Measurements from ENCODE around the gene LIPF. TPM values are rescaled to one million over a fixed set of nuclear protein-coding genes. Genes with fewer than 3 reads are reported as not detected.

LIPF gene
- polyA plus RNA-seq, 1 experiment: not detected

DNA sequence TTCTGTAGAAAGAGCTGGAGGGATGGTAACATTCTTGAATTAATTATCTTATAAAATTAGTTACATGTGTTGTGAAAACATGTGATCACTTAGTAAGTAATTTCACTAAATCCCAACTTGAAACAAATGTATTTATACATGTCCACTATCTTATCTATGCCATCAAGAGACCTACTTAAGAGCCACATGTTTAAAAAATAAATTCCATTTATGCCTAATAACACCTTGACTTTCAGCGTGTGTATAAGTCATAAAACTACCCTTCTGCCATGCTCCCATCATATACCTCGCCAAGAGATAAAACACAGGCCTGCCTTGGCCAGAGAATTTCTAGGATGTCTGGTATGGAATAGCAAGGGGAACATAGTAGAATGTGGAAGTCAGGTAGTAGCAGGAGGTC lies 40.4 kb upstream of the LIPF start:
- Histone ChIP-seq H3K36me3 (ENCODE audit: control insufficient read depth, insufficient read depth, low read length) (no peaks in the 10 kb centered on the region), H3K4me3 (ENCODE audit: low read depth, low read length) (no peak overlapping the region), H3K27me3 (ENCODE audit: control insufficient read depth, insufficient read depth, low read length) (no peaks in the 10 kb centered on the region)
- no peak for DNase-seq (ENCODE audit: low read depth)
- POLR2A ChIA-PET: no interaction called here
- CTCF ChIA-PET: no interaction called here
- TF ChIP-seq, protein P1, sequence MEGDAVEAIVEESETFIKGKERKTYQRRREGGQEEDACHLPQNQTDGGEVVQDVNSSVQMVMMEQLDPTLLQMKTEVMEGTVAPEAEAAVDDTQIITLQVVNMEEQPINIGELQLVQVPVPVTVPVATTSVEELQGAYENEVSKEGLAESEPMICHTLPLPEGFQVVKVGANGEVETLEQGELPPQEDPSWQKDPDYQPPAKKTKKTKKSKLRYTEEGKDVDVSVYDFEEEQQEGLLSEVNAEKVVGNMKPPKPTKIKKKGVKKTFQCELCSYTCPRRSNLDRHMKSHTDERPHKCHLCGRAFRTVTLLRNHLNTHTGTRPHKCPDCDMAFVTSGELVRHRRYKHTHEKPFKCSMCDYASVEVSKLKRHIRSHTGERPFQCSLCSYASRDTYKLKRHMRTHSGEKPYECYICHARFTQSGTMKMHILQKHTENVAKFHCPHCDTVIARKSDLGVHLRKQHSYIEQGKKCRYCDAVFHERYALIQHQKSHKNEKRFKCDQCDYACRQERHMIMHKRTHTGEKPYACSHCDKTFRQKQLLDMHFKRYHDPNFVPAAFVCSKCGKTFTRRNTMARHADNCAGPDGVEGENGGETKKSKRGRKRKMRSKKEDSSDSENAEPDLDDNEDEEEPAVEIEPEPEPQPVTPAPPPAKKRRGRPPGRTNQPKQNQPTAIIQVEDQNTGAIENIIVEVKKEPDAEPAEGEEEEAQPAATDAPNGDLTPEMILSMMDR (IDR thresholded peaks at IDR 0.05; ENCODE audit: insufficient read depth, low read depth, low read length): no peak

DNA sequence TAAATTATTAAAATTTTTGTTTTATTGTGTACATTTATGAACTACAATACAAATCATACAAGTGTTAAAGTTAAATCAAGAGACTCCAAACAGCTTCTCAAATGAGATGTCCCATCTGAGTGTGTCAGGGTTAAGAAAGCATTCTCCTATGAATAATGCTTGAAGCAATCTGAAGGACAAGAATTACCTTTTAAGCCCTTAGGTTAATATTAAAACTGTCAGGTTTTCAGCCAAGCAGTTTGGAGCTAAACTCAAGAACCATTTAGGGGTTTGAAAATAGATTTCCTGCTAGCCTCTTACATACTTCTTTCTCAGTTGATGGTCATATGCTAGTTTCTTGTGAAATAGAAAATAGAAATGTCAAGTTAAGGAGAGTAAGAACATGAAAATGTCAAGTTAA lies 39.4 kb upstream of the LIPF start:
- POLR2A ChIA-PET: no interaction called here
- Histone ChIP-seq H3K4me3 (ENCODE audit: low read depth, low read length) (no peak overlapping the region), H3K27me3 (ENCODE audit: control insufficient read depth, insufficient read depth, low read length) (no peaks in the 10 kb centered on the region), H3K36me3 (ENCODE audit: control insufficient read depth, insufficient read depth, low read length) (no peaks in the 10 kb centered on the region)
- CTCF ChIA-PET: no interaction called here
- no peak for DNase-seq (ENCODE audit: low read depth)
- TF ChIP-seq, protein P1 (IDR thresholded peaks at IDR 0.05; ENCODE audit: insufficient read depth, low read depth, low read length): no peak

DNA sequence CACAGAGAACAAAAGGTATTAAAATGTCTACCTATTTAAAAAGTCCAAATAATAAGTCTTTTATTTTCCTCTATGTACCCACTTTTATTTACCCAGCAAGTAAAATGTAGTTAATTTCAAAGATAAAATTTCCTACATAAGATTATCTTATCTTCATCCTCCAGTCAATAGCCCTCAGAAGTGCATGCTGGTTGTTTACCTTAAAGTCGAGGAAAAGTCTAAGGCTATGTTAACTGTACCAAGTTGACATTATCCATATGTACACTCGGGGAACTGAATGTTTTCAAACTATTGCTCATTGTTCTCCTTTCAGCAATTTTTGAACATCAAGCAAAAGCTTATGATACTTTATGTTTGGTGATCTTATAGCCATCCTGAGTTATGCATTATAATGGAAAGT lies 24.1 kb upstream of the LIPF start:
- Histone ChIP-seq H3K4me3 (ENCODE audit: low read depth, low read length) (no peak overlapping the region), H3K36me3 (ENCODE audit: control insufficient read depth, insufficient read depth, low read length) (no peaks in the 10 kb centered on the region), H3K27me3 (ENCODE audit: control insufficient read depth, insufficient read depth, low read length) (no peaks in the 10 kb centered on the region)
- CTCF ChIA-PET: no interaction called here
- DNase-seq (ENCODE audit: low read depth): no peak
- TF ChIP-seq, protein P1 (IDR thresholded peaks at IDR 0.05; ENCODE audit: insufficient read depth, low read depth, low read length): no peak
- POLR2A ChIA-PET: no interaction called here

DNA sequence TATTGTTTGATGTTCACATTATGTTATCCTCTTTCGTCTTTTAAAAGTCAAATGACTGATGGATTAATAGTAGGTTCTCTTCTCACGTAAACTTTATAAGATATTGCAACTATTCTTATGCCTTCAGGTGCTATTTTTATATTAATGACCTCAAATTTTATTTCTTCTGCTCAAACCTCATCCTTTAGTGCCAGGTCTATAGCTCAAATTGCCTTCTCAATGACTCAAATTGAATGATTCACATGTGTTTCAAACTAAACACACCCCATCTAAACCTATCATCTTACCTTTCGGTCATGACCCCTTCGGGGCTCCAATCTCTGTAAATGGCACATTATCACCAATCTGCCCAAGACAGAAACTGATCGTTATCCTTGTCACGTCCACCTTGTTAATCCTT lies 22.0 kb upstream of the LIPF start:
- no peak for DNase-seq (ENCODE audit: low read depth)
- TF ChIP-seq, protein P1 (IDR thresholded peaks at IDR 0.05; ENCODE audit: insufficient read depth, low read depth, low read length): no peak
- no peak overlapping the region for H3K4me3 ChIP-seq (ENCODE audit: low read depth, low read length)
- CTCF ChIA-PET: no interaction called here
- POLR2A ChIA-PET: no interaction called here
- no peaks in the 10 kb centered on the region for H3K36me3 ChIP-seq (ENCODE audit: control insufficient read depth, insufficient read depth, low read length)
- no peaks in the 10 kb centered on the region for H3K27me3 ChIP-seq (ENCODE audit: control insufficient read depth, insufficient read depth, low read length)

DNA sequence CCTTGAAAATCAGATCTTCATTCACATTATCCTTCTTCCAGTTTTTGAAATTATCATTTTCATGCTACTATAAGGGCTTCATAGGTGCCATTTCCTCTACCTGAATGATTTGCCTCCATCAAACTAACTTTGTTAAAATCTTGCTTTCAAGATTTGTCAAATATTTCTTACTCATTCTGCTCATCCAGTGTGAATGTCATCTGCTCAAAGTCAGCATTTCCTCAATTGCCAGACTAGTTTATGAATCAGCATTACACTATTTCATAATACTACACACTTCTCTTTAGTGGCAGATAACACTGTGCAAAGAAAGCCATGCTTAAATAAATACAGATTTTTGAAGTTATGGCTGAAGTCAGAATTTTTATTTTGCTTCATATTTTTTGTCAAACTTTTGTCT lies 21.3 kb upstream of the LIPF start:
- DNase-seq (ENCODE audit: low read depth): no peak
- H3K36me3 ChIP-seq (ENCODE audit: control insufficient read depth, insufficient read depth, low read length): no peaks in the 10 kb centered on the region
- no peak overlapping the region for H3K4me3 ChIP-seq (ENCODE audit: low read depth, low read length)
- POLR2A ChIA-PET: no interaction called here
- CTCF ChIA-PET: no interaction called here
- H3K27me3 ChIP-seq (ENCODE audit: control insufficient read depth, insufficient read depth, low read length): no peaks in the 10 kb centered on the region
- TF ChIP-seq, protein P1 (IDR thresholded peaks at IDR 0.05; ENCODE audit: insufficient read depth, low read depth, low read length): no peak
